CMK (cell line): ENCODE results near the gene CDX1.

Source experiments
- DNase-seq: peaks from one replicate; pipeline ENCODE4 v3.0.0-alpha.2; 2010; ENCODE audit warnings: low read depth

CDX1 gene

DNA sequence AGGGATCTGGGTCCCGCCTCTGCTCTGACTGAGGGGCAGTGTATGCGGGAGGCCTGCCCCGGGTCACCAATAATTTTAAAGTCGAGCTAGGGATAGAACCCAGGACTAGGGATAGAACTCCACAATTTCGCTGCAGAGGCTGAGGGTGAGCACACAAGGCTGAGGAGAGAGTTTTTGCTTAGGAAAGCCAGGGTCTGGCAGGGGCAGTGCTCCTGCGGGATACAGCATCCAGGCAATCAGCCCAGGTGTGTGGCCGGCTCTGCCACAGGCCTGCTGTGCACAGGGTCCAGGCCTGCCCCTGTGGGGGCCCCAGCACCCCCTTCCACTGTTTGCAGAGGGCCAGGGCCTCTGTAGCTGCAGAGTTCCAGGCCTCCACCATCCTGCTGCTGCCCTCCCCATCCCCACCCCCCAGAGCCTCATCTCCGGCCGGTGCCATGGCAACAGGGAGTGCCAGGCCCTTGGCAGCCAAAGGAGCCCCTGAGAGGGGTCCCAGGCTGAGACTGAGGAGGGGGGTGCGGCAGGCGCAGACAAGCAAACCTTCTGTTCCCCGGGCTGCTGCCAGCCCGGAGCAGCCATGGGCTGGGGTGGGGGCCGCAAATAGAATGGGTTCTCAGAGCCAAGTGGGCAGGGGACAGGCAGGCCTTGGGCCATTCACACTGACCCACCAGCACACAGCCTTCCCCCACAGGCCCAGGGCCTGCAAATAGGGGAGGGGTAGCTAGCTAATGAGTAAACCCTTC is 19.5 kb upstream of the CDX1 start:
- no peak for DNase-seq

GRCh38 chr5:150147670-150148069 is 18.9 kb upstream of the CDX1 start:
- no peak for DNase-seq

DNA sequence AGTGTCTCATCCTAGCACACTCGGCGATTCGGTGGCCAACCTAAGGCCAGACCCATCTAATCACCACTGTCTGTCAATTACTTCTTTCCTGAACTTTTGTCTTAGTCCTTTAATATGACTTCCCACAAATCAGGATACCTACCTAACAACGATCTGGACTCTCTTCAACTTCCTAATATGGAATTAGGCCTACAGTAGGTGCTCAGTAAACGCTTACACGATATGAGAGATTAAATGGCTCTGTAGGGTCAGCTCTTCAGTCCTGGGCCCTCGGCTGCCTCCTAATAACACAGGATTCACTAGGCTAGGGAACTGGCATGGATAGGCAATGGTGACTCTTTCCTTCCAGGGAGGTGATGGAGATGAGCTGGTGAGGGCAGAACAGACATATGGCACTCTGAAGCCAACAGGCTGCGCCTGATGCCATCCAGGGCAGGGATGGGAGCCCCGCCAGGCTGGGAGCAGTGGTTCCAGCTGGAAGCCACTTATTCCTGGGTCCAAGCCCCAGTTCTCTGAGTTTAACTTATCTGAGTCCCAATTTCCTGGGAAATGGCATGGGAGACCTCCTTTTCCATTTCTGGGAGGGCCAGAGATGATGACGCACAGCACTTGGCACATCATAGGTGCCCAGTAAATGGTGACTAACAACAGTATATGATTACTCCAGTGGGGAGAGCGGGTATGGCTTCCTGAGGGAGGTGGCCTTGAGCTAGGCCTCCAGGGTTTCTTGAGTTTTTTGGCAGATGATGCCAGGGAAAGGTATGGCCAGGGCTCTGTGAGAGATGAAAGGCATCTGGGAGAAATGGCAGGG is 18.3 kb upstream of the CDX1 start:
- DNase-seq, result no peak

- no peak for DNase-seq
These were observed 17.0 kb upstream of the CDX1 start for GRCh38 chr5:150149618-150150017.

DNA sequence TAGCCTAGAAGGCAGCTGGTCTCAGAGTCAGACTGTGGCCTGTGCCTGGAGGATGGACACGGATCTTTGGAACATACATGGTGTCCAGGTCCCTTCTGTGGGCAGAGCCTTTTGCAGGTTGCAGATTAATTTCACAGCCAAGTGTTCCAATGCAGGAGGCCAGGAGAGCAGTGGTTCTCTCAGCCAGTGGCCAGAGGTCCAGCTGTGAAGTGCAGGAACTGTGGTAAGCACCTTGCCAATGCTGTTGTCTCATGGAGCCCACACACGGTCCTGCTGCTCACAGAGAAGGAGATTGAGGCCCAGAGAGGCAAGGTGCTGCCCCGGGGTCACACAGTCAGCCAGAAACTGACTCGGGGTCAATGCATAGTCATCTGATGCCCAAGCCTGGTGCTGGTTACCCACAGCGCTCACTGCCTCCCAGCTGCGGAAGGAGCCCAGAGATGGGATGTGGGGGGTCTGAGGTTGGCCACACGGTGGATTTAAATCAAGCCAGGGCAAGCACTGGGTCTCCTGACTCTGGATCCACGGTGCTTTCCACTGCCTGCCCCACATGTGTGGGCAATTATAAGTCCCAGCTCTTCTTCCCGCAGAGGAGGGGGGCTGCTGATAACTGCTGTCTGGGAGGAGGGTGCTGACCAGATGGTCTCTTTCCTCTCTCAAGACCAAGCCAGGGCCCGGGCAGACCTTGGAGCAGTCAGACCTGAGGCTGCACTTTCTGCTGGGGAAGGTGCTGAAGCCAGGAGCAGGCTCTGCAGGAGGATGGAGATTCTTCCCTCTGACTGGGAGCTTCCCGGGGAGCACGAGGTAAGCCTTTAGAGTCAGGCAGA is 13.7 kb upstream of the CDX1 start:
- no peak for DNase-seq

GRCh38 chr5:150153483-150153882 is 13.1 kb upstream of the CDX1 start:
- DNase-seq, result no peak

GRCh38 chr5:150153957-150154617 is 12.5 kb upstream of the CDX1 start:
- DNase-seq, result no peak

DNA sequence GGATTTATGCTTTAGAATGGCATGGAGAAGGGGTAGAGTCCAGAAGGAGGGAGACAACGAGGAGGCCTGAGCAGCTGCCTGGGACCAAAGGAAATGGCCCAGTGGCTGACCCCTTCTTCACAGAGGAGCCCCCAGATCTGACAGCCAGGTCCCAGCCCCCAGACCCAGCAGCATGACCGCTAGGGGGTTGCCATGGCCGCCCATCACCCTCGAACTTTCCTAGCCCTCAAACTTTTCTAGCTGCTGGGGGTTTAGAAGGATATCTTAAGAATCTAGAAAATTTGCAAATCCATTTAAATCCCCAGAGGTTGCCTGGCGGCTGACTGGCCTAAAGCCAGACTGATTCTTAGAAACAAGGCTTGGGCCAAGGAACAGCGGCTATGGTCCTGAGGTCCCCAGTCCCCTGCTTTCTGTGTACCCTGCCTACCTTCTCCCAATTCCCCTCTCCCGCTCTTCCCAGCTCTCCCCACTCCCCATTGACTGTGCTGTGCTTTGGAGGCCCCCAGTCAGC is 11.9 kb upstream of the CDX1 start:
- no peak for DNase-seq

GRCh38 chr5:150155258-150156026 is 11.1 kb upstream of the CDX1 start, which contains the start of gene PDGFRB:
TSS of gene PDGFRB (minus strand) at chr5:150155845. CDS start at chr5:150137047, 18,798 bp downstream.
- DNase-seq, result no peak

DNA sequence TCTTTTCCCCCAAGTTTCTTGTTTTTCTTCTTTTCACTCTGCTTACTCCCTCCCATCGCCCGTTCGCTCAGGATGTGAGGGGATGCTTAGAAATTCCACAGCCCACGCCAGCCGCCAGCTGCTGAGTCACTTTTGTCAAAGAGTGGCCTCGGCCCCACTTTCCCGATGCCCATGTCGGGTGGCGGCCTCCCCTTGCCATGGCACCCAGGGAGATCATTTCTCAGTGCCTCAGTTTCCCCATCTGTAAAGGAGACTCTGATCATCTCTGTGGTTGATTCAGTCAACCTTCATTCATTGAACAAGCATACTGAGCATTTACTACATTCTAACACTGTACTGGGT is 10.6 kb upstream of the CDX1 start:
- no peak for DNase-seq

- no peak for DNase-seq
These were observed 10.0 kb upstream of the CDX1 start for GRCh38 chr5:150156540-150156939.

- no peak for DNase-seq
These were observed 9.4 kb upstream of the CDX1 start for GRCh38 chr5:150157168-150157567.

DNA sequence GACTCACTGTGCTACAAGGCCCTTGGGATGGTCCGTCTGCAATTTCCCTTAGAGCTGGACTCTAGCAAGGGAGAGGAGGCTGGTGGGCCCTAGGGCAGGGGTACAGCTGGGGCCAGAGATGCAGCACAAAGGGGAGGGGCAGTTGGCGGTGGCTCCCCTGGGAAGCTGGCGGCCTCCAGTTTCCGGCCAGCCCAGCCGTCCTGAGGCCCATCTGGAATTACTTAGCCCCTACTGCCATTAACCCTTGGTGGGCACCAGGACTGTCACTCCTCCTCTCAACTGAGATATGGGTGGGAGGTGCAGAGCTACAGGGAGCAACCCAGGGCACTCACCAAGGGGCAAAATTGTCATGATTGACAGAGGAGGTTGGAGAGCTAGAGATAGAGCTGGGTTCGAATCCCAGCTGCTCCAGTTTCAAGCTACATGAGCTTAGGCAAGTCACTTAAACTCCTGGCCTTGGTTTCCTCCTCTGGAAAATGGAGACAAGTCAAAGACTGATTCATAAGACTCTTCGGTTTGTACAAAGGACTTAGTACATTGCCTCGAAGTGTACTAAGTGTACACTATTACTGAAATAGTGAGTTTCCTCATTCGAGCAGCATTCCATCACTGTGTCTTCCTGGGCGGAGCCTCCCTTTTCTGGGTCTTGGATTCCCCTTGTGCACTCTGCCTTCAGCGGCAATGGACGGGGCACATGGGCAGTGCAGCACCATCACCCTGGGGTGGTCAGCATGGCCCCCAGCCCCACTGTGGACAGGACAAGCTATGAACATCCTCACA is 8.2 kb upstream of the CDX1 start:
- DNase-seq, result no peak

- no peak for DNase-seq
These were observed 7.5 kb upstream of the CDX1 start for GRCh38 chr5:150159031-150159430.

DNA sequence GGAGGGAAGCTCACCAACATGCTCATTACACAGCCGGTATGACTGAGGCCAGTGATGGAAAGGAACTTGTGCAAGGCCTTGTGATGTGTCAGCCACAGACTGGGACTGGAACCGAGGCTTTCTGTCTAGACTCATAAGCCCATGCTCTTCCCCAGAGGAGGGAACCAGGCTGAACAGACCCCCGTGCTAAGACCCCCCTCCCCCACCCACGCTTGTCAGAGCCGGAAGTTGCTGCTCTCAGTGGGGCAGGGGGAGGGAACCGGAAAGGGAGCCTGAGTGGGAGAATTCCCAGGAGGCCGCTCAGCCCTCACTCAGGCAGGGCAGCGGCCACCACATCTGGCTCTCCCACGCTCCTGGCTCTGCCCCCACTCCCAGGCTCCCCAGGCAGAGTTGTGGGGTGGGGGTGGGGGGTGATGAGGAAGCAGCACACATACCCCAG is 6.8 kb upstream of the CDX1 start:
- DNase-seq, result no peak

- DNase-seq, result no peak
These were observed 6.0 kb upstream of the CDX1 start for GRCh38 chr5:150160448-150161081.

DNA sequence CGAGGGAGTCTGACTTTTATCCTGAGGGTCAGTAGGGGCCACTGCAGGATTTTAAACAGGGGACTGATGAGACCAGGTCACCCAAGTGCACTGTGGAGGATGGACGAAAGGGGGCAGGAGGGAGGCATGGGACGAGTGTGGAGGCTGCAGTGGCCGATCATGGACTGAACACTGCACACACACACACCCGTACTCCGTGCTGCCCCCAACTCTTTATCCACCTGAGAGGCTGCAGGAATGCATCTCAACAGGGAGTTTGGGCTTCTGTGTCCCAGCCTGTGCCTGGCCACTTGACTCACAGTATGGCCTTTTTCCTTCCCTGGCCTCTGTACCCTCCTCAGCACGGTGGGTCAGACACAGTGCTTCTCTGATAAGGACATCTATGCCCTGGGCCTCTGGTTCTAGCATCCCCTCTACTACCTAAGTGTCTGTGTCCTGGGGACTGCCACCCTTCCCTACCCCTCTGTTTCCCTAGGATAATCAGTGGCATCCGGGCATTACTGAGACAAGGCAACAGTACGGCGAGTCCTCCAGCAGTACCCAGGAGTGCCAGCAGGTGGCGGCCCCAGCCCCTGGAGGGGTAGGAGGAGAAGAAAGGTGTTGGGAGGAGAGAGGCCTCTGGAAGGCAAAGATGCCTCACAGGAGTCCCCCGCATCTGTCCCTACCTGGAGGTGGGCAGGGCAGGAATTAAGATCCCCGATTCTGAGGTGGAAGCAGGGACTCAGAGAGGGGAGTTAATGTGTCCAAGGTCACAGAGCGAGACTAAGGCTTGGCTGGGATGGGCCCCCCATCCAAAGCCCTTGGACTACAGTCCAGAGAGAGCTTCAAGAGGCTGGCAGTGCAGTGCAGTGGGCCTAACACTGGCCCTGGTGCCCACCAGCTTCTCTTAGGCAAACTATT is 5.1 kb upstream of the CDX1 start:
- DNase-seq, result no peak

DNA sequence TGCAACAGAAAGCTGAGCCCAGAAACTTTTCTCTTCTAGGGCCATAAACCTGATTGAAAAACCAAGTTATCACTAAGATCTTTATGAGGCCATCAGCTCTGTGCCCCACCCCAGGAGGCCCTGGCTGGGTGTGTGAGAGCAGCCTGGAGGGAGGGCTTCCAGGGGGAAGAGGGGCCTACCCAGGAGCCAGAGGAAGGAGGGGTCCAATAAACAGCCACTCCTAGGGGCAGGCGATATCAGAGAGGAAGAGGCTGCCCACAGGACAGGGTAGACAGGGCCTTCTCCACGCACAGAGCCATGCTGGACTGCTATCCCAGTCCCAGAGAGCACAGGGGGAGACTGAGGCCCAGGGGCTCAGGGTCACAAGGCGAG is 4.5 kb upstream of the CDX1 start:
- DNase-seq, result no peak

DNA sequence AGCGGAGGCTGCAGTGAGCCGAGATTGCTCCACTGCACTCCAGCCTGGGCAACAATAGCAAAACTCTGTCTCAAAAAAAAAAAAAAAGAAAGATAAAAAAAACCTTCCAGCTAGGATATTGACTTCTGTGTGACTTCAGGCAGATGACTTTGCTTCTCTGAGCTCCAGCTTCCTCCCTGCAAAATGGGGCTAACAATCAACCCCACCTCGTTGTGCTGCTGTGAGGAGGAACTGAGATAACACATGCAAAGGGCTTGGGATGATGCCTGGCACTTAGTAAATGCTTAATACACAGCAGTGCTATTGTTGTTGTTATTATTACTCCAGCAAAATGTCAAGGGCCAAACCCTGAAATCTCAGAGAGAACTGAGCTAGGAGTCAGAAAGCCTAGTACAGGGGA is 3.5 kb upstream of the CDX1 start:
- DNase-seq, result no peak
